ENCODE data around the gene CHSY1.

CHSY1 gene

DNA sequence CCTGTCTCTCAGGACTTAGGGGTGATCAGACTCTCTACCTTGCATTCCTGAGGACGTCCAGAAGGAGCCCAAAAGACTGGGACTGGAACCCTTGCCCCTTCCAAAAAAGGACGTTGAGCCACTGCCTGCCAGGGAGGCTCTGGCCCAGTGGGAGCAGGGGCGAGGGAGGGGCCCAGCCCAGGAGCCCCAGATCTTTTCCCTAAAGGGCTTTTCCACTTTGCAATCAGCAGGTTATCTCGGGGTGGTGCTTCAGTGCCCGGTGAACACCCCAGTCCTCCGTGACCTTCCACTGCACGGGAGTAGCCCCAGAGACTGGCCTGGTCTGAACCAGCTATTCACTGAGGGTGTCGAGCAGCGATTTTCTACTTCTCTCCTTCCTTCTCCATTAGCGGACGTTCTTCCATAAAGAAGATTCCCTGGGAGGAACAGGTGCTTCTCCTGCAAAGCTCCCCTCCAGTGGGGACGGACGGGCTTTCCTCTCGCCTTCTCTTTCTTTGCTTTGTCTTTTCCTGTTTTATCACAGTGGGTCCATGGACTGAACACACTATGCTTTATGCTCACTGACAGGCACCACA lies 113.7 kb downstream of the CHSY1 start:
- H3K4me3 ChIP-seq (ENCODE audit: low read length), result no peak overlapping the region

DNA sequence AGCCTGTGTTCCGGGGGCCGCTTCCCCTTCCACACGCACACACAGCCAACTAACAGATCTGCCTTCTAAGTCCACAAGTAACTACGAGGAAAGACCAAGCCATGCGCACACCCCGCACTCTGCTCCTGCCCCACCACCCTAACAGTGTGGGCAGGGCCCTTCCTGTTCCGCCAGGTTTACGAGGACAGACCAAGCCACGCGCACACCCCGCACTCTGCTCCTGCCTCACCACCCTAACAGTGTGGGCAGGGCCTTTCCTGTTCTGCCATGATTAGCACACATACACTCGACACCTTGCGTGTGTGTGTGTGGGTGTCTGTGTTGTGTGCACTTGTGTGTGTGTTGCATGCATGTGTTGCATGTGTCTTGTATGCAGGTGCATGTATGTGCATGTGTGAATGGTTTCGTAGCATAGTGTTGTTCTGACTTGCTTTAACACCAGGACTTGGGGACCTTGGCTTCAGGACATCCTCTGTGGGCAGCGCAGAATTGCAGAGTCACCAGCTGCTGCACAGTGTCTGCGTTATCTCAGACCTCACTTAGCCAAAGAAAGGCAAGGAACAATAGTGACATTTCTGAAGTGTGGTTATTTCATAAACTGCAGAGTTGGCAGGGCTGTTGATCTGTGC lies 114.4 kb downstream of the CHSY1 start:
- H3K4me3 ChIP-seq (ENCODE audit: low read length), result no peak overlapping the region
- TF ChIP-seq ZNF274 (IDR thresholded peaks at IDR 0.05; ENCODE audit: low read depth, low read length), result no peak

More for the DNA sequence above, 113.7 kb downstream of the CHSY1 start:
- no peak for TF ChIP-seq ZNF274 (IDR thresholded peaks at IDR 0.05; ENCODE audit: low read depth, low read length)

DNA sequence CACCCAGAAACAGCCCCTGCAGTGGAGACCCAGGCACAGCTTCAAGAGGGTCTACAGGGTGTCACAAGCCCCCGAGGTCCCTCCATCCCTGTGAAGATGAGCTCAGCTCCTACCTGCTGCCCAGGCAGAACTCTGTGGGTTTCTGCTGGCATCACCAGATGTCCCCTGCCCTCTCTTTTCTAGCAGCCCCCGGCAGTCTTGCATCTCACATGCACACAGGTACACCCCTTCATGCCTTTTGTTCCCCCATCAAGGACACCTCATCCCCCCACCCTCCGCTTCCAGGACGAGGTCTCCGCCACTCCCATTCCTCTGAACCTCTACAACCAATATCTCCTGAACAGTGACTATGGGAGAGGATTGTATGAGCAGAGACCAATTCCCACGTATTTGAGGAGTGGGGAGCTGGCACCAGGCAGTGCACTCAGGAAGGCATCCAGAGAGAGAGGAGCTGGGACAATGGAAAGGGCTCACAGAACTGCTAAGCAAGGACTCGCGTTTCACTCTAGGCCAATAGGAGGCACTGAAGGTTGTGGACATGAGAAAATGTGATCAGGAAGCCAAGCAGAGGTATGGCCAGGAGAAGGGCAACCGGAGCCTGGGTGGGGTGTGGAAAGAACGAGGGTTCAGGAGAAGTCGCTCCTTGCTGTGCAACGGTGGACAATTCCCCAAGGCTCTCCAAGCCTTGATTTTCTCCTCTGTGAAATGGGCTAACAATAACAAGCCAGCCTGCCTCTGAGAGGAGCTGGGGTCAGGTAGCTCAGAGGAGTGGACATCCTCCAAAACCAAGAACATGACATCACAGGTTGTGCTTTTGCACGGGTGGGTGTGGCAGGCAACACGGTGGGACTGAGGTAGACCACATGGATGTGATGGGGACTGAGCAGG lies 115.2 kb downstream of the CHSY1 start:
- TF ChIP-seq ZNF274 (IDR thresholded peaks at IDR 0.05; ENCODE audit: low read depth, low read length), result no peak
- no peak overlapping the region for H3K4me3 ChIP-seq (ENCODE audit: low read length)

DNA sequence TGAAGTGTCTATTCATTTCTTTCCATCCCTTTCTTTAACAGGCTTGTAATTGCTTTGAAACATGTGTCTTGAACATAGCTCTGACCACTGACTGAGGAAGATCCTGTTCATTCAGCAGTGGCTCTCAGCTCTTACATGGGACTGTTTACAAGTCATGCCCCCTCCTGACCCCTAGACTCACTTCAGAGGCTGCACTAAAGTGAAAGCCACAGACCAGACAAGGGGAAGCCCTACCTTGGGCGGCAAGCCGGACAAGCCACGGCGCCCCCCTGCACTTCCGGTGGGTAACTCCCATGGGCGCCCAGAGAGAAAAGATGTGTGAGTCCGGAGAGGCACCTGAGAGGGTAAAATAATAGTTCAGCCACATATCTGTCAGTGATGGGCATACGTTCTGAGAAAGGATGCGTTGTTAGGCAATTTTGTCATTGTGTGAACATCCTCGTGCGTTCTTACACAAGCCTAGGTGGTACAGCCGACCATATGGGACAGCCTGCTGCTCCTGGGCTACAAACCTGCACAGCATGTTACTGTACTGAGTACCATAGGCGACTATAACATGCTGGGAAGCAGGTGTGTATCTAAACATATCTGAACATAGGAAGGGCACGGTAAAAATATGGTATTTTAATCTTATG lies 116.2 kb downstream of the CHSY1 start:
- H3K4me3 ChIP-seq (ENCODE audit: low read length), result no peak overlapping the region
- TF ChIP-seq ZNF274 (IDR thresholded peaks at IDR 0.05; ENCODE audit: low read depth, low read length), result no peak

DNA sequence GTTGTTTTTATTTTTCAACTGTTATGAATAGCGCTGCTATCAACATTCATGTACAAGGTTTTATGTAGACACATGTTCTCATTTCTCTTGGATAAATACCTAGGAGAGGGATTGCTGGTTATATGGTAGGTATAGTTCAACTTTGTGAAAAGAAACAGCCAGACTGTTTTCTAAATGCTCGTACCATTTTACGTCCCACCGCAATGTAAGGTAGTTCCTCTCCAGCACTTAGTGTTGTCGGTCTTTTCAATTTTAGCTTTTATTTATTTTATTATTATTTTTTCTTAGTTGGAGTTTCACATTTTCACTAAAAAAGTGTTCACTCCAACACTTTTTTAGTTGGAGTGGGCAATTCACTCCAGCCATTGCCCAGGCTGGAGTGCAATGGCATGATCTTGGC lies 117.1 kb downstream of the CHSY1 start:
- TF ChIP-seq ZNF274 (IDR thresholded peaks at IDR 0.05; ENCODE audit: low read depth, low read length), result no peak
- no peak overlapping the region for H3K4me3 ChIP-seq (ENCODE audit: low read length)

DNA sequence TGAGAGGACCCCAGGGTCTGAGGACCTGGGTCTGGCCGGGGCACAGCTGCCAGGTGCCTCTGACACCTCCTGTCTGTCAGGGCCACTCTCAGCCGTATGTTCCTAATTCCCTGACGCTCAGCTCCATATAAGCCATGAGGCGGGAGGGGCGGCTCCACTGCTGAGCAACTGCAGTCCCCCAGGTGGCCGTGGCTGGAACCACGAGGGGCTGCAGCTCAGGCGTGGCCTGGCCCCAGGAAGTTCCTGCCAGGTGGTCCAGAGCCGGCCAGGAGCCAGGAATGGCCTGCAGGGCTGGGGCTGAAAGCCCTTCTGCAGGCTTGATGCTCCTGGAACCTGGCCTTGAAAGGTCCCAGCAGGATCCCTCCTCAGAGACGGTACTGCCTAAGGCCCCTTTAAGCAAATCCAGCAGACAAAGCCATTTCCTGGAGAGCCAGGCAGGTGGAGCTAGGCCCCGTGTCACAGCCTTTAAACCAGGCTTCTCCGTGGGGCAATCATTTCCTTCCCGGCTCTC lies 118.0 kb downstream of the CHSY1 start:
- no peak overlapping the region for H3K4me3 ChIP-seq (ENCODE audit: low read length)
- TF ChIP-seq ZNF274 (IDR thresholded peaks at IDR 0.05; ENCODE audit: low read depth, low read length), result no peak

DNA sequence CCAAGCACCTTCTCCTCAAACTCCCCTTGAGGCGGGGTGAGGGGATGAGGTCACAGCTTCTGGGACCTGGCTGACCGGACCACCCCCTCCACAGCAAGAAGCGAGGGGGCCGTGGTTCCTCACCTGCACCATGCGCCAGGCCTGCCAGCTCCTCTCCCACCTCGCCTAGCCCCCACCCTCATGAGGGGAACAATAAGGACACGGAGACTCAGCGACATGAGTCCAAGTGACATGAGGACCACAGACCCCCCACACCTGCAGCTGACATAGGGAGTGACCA lies 118.7 kb downstream of the CHSY1 start:
- H3K4me3 ChIP-seq (ENCODE audit: low read length), result no peak overlapping the region
- TF ChIP-seq ZNF274 (IDR thresholded peaks at IDR 0.05; ENCODE audit: low read depth, low read length), result no peak

DNA sequence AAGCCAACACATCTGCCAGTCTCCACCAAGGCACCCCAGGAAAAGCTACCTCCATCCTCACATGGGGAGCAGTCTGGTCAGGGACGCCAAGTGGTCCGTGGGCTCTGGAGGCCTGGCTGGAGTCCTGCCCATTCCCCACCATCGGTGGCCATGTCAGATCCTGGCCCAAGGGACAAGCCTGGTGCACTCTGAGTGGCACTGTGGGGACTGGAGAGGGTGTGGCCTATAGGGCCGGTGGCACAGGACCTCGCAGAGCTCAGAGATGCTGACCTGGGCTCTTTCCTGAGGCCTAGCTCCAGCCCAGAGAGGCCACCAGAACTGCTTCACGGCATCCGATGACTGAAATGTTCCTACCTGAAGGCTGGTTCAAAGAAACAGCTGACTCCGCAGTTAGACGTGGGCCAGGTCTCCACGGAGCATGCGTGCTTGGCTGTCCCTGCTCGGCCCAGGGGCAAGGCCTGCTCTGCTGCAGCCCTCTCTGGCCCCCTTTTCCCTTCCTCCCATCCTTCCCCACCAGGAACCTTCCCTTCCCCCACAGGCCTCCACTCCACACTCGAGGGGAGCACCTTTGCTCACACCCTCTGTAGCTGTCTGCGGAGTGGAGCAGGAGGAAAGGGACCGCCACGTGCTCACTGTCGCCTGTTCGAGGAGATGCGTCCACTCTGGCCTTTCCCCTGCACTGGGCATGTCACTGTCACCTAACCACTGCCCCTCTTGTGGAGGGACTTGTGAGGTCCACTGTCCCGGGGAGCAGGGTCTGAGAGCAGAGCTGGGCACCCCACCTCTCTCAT lies 119.3 kb downstream of the CHSY1 start:
- H3K4me3 ChIP-seq (ENCODE audit: low read length), result no peak overlapping the region

DNA sequence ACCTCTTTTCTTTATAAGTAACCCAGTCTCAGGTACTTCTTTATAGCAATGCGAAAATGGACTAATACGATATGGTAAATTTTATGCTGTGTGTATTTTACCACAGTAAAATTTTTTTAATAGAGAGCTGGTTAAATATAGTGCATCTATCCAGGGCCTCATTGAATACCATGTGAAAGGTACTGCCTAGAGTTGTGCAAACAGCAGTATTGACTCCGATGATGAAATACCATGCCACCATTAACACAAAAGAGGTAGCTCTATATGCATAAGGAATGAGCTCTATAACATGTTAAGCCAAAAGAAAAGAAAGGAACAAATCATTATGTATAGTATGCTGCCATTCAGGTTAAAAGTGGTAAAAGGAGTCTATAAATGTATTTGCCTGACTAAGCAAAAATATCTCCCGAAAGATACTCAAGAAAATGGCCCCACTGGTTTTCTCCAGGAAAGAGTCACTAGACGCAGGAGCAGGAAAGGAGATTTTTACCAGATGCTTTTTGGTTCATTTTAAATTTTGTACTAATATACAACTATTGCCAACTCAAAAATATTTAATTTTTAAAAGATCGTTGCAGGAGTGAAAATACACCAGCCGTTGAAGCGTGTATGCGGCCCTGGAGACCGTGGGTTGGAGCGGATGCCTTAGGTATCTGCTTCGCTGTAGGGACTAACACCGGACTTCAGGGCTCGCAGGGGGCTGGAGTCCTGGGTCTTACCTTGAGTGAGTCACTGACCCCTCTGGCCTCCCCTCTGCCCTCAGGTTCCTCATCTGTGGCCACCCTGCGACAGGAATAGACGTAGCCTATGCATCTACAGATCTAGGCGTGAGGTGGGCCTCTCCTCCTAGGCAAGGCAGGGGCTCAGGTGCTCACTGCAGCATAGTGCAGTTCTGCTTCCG lies 120.1 kb downstream of the CHSY1 start:
- H3K4me3 ChIP-seq (ENCODE audit: low read length), result no peak overlapping the region
- TF ChIP-seq ZNF274 (IDR thresholded peaks at IDR 0.05; ENCODE audit: low read depth, low read length), result no peak

More for the DNA sequence above, 119.3 kb downstream of the CHSY1 start:
- no peak for TF ChIP-seq ZNF274 (IDR thresholded peaks at IDR 0.05; ENCODE audit: low read depth, low read length)

DNA sequence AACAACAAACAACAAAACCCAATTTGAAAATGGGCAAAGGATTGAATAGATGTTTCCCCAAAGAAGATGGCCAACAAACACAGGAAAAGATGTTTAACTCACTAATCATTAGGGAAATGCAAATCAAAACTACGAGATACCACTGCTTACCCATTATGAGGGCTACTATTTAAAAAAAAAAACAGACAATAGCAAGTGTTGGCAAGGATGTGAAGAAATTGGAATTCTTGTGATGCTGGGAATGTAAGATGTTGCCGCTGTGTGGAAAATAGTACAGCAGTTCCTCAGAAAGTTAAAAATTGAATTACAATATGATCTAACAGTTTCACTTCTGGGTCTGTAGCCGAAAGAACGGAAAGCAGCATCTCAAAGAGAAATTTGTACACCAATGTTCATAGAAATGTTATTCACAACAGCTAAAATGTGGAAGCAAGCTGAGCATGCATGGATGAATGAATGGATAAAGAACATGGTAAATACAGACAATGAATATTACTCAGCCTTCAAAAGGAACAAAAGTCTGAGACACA lies 121.9 kb downstream of the CHSY1 start:
- TF ChIP-seq ZNF274 (IDR thresholded peaks at IDR 0.05; ENCODE audit: low read depth, low read length), result no peak
- H3K4me3 ChIP-seq (ENCODE audit: low read length), result no peak overlapping the region

DNA sequence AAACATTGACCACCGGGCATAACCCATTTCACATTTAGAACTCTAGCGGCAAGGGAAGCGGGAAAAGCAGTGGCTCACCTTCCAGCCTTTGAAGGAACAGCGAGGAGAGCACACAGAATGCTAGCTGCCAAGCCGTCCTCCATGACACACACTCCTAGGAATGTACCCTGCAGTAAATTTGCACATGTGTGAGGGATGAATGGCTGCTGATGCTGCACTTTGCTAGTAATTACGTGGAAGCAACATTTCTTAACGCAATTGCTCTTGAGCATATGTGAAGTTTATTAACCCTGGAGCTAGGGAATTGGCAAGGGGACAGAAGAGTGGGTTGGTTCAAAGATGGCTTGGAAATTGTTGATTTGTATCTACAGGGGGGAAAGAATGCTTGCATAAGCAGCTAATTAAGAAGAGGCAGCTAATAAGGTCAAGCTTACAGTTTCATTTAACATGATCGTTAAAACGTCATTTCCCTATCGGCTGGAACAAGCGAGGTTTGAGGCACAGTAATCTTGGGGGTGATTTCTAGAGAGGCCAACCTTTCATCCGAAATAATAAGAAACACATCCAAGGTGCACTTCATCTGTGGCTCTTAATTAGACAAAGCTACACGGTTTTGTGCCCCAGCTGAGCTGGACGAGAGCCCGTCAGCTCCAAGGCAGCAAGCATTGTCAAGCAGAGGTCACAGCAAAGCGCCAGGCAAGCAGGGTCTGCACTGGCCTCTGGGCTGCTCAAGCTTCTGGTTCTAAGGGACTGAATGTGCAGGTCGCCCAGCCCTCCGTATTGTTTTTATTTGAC lies 123.4 kb downstream of the CHSY1 start:
- no peak overlapping the region; the same call in 1 of the 2 replicates for H3K4me3 ChIP-seq (ENCODE audit: low read length)
- TF ChIP-seq ZNF274 (IDR thresholded peaks at IDR 0.05; ENCODE audit: low read depth, low read length), result no peak
